Measurements from ENCODE around the gene BMP6. TPM values are rescaled to one million over a fixed set of nuclear protein-coding genes. Genes with fewer than 3 reads are reported as not detected.

BMP6 gene
- total and polyA plus RNA-seq, 2 experiments from 2014 or later: 0.84 to 2.8 TPM

GRCh38 chr6:7726416-7727085, 652 bp downstream of the BMP6 start (continued):
- TF ChIP-seq ZNF462 (CRISPR knock-in tag; IDR thresholded peaks at IDR 0.05): no peak
- no peak for TF ChIP-seq NANOG (IDR thresholded peaks at IDR 0.05; ENCODE audit: borderline replicate concordance)
- TF ChIP-seq ZNF331 (CRISPR knock-in tag; IDR thresholded peaks at IDR 0.05; ENCODE audit: low read depth): no peak
- no peak for TF ChIP-seq ZNF114 (CRISPR knock-in tag; IDR thresholded peaks at IDR 0.05)

GRCh38 chr6:7727086-7727945, 1.4 kb downstream of the BMP6 start:
- peak; percentile 10 for ATAC-seq
- Histone ChIP-seq H3K9me2 (ENCODE audit: insufficient read depth) (no peaks in the 10 kb centered on the region), H3K79me2 (replicated peaks; ENCODE audit: insufficient read depth) (no peaks in the 10 kb centered on the region), H3K4me3 (peak overlapping the region; percentile 74), H3K27me3 (ENCODE audit: insufficient read depth) (peaks cover 78% of the 10 kb centered on the region), H4K20me1 (replicated peaks; ENCODE audit: insufficient read depth) (peaks cover 5% of the 10 kb centered on the region; the same call in 1 of the 2 replicates), H3K4me1 (ENCODE audit: insufficient read depth) (peaks cover 23% of the 10 kb centered on the region), H2AFZ (peak overlapping the region; percentile 89), H3K4me2 (peak overlapping the region; percentile 93), H3F3A (replicated peaks; ENCODE audit: low read depth) (no peaks in the 10 kb centered on the region), H3K27ac (ENCODE audit: low read depth) (no peak overlapping the region), H3K36me3 (ENCODE audit: insufficient read depth) (no peaks in the 10 kb centered on the region)
- Mint-ChIP-seq H3K36me3 (ENCODE audit: low read depth) (no peaks in the 10 kb centered on the region), H3K27ac (no peak overlapping the region), H3K27me3 (ENCODE audit: insufficient read depth, low read depth, poor library complexity) (peaks cover 65% of the 10 kb centered on the region), H3K4me3 (peak overlapping the region; percentile 75), H3K4me1 (peaks cover 33% of the 10 kb centered on the region), H3K9me3 (peaks cover 5% of the 10 kb centered on the region; the same call in 2 of the 3 replicates)
- peak; percentile 55 for DNase-seq (ENCODE audit: low spot score)
- TF ChIP-seq EZH2 (IDR thresholded peaks at IDR 0.05; ENCODE audit: low read depth, unreplicated experiment) (peak; percentile 94), REST (IDR thresholded peaks at IDR 0.05; ENCODE audit: unreplicated experiment) (no peak), EZH2phosphoT487 (IDR thresholded peaks at IDR 0.05; ENCODE audit: unreplicated experiment) (peak; percentile 77), CREB1 (CRISPR knock-in tag; IDR thresholded peaks at IDR 0.05; ENCODE audit: low read depth) (no peak), CTCF (conservative IDR thresholded peaks at IDR 0.05; ENCODE audit: low read depth in 2 of 2) (0 out of 4 replicates have a peak, but pooled peaks of 1 of the 2 experiments have one; percentile 5)
